Breast epithelium (tissue), 3 donors: ENCODE results near the gene RNF123.

Experiments
- POLR2A ChIP-seq: fragments of 450-650 bp; IDR thresholded peaks from one replicate; pipeline ENCODE4 v1.6.1; 2016; ENCODE audit warnings: antibody characterized with exemption, mild to moderate bottlenecking, moderate library complexity
- TF ChIP-seq, protein P1 (sequence below), 3 donors: fragments of 450-650 bp; IDR thresholded peaks; one replicate each; pipeline ENCODE4 v1.5.1; 2016 to 2017; ENCODE audit warnings: antibody characterized with exemption in 3 of 3, mild to moderate bottlenecking in 3 of 3, moderate library complexity in 3 of 3

DNA sequence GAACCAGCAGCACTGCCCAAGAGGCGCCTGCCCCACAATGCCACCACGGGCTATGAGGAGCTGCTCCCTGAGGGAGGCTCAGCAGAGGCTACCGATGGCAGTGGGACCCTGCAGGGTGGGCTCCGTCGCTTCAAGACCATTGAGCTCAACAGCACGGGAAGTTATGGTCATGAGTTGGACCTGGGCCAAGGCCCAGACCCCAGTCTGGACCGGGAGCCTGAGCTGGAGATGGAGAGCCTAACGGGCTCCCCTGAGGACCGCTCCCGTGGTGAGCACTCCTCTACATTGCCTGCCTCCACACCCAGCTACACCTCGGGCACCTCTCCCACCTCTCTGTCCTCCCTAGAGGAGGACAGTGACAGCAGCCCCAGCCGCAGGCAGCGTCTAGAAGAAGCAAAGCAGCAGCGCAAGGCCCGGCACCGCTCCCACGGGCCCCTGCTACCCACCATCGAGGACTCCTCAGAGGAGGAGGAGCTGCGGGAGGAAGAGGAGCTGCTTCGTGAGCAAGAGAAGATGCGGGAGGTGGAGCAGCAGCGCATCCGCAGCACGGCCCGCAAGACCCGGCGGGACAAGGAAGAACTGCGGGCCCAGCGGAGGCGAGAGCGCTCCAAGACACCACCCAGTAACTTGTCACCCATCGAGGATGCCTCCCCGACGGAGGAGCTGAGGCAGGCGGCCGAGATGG, 37.0 kb upstream of the RNF123 start:
- TF ChIP-seq, protein P1, sequence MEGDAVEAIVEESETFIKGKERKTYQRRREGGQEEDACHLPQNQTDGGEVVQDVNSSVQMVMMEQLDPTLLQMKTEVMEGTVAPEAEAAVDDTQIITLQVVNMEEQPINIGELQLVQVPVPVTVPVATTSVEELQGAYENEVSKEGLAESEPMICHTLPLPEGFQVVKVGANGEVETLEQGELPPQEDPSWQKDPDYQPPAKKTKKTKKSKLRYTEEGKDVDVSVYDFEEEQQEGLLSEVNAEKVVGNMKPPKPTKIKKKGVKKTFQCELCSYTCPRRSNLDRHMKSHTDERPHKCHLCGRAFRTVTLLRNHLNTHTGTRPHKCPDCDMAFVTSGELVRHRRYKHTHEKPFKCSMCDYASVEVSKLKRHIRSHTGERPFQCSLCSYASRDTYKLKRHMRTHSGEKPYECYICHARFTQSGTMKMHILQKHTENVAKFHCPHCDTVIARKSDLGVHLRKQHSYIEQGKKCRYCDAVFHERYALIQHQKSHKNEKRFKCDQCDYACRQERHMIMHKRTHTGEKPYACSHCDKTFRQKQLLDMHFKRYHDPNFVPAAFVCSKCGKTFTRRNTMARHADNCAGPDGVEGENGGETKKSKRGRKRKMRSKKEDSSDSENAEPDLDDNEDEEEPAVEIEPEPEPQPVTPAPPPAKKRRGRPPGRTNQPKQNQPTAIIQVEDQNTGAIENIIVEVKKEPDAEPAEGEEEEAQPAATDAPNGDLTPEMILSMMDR (IDR thresholded peaks at IDR 0.05): no peak
- no peak for TF ChIP-seq POLR2A
